Erythroblast (primary cell): Measurements from ENCODE around the gene SZT2.

ENCODE experiments used
- GATA1 ChIP-seq: IDR thresholded peaks from 2 replicates; pipeline ENCODE4 v1.6.1; 2011; ENCODE audit warnings: low read depth, mild to moderate bottlenecking, control low read depth, low read length, moderate library complexity
- POLR2A ChIP-seq: IDR thresholded peaks from 2 replicates; pipeline ENCODE4 v1.6.1; 2011; ENCODE audit warnings: mild to moderate bottlenecking, low read length

DNA sequence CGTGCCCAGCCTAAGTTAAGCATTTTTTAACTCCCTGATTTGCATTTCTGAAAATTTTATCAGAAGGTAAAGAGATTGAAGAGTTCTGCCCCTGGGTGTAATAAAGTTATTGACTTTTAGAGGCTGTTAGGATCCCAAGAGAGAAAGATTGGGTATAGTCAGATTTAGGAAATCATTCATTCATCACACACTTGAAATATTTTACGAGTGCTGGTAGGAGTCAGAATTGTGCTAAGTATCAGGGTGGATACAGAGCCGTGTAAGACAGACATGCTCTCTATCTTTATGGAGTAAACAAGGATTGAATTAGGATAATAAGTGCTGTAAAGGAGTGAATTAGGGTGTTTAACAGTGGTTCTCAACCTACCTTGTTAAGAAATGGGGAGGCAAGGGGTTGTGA lies 3.0 kb downstream of the SZT2 start:
- TF ChIP-seq POLR2A (no peak), GATA1 (no peak)
